ENCODE measurements around the gene FREM2. TPM values are rescaled to one million over a fixed set of nuclear protein-coding genes. Genes with fewer than 3 reads are reported as not detected.

FREM2 gene
- total RNA-seq, 1 donor from 2014 or later, result 2.8 TPM

DNA sequence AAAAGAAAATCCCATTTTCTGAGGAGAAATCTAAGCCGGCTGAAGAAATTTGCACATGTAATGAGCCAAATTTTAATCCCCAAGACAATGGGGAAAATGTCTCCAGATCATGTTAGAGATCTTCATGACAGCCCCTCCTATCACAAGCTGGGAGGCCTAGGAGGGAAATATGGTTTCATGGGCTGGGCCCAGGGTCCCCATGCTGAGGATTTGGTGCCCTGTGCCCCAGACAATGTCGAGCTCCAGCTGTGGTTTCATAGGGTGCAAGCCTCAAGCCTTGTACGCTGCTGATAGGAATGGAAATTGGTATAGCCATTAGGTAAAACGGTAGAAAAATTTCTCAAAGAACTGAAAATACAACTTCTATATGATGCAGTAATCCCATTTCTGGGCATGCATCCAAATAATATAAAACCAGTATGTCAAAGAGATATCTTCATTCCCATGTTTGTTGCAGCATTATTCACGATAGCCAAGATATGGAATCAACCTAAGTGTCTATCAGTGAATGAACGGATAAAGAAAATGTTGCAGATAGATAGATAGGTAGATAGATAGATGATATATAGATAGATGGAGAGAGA is 19.3 kb upstream of the FREM2 start:
- Histone ChIP-seq H3K79me2 (ENCODE audit: insufficient read depth, low read length) (no peaks in the 10 kb centered on the region), H3K4me3 (ENCODE audit: insufficient read depth, low read depth, low read length) (no peak overlapping the region), H2AFZ (ENCODE audit: low read depth, low read length) (no peak overlapping the region), H3K4me1 (ENCODE audit: insufficient read depth, low read length) (no peaks in the 10 kb centered on the region), H4K20me1 (ENCODE audit: insufficient read depth, low read length) (no peaks in the 10 kb centered on the region), H3K27me3 (ENCODE audit: insufficient read depth, low read length) (no peaks in the 10 kb centered on the region), H3K27ac (ENCODE audit: low read depth, low read length) (no peak overlapping the region), H3K36me3 (ENCODE audit: insufficient read depth, low read length) (no peaks in the 10 kb centered on the region), H3K4me2 (ENCODE audit: low read length) (no peak overlapping the region), H3K9me3 (ENCODE audit: insufficient read depth, low read depth, low read length) (no peaks in the 10 kb centered on the region), H3K9ac (ENCODE audit: low read length) (no peak overlapping the region)
- Mint-ChIP-seq H3K36me3 (ENCODE audit: low read depth, unreplicated experiment) (no peaks in the 10 kb centered on the region), H3K9me3 (ENCODE audit: unreplicated experiment) (no peaks in the 10 kb centered on the region), H3K27me3 (ENCODE audit: low read depth, unreplicated experiment) (no peaks in the 10 kb centered on the region), H3K4me1 (ENCODE audit: low read depth, unreplicated experiment) (peaks cover 11% of the 10 kb centered on the region), H3K4me3 (ENCODE audit: unreplicated experiment) (no peak overlapping the region), H3K27ac (ENCODE audit: unreplicated experiment) (no peak overlapping the region)
- DNase-seq (ENCODE audit: low read depth), result no peak
- no peak for FAIRE-seq
- no peak for TF ChIP-seq EZH2 (IDR thresholded peaks at IDR 0.05; ENCODE audit: insufficient read depth, low read length)
- TF ChIP-seq, protein P1, sequence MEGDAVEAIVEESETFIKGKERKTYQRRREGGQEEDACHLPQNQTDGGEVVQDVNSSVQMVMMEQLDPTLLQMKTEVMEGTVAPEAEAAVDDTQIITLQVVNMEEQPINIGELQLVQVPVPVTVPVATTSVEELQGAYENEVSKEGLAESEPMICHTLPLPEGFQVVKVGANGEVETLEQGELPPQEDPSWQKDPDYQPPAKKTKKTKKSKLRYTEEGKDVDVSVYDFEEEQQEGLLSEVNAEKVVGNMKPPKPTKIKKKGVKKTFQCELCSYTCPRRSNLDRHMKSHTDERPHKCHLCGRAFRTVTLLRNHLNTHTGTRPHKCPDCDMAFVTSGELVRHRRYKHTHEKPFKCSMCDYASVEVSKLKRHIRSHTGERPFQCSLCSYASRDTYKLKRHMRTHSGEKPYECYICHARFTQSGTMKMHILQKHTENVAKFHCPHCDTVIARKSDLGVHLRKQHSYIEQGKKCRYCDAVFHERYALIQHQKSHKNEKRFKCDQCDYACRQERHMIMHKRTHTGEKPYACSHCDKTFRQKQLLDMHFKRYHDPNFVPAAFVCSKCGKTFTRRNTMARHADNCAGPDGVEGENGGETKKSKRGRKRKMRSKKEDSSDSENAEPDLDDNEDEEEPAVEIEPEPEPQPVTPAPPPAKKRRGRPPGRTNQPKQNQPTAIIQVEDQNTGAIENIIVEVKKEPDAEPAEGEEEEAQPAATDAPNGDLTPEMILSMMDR (IDR thresholded peaks at IDR 0.05; ENCODE audit: insufficient read depth, low read depth, low read length), result no peak

DNA sequence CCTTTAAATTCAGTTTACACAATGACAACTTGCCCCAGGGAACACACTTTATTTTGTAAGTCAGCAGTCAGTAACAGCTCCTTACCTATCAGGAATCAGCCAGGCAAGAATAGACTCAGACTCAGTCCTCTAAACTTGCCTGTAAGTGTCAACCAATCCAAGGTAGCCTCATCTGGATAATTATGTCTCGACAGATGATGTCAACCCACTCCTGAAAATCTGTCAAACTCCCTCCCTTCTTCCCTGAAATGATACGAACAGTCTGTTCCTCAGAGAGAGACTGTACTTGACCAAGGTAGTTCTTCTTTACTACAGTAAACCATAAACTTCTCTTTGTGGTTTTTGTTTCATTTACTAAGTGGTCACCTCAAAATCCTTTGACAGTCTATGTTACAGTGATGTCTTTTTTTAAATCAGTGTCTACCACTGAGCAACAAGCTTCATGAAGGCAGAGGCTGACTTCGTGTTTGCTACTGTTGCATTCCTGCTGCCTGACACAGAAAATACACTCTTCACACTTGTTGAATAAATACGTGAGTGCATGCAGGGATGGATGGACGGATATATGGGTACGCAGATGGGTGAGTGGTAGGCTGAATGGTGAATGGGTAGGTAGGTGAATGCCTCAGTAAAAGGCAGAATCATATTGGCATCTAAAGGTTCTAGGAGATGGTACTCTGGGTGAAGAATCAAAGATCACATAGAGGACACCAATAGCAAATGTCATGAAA is 17.5 kb upstream of the FREM2 start:
- no peaks in the 10 kb centered on the region for H3K27me3 Mint-ChIP-seq (ENCODE audit: low read depth, unreplicated experiment)
- no peak overlapping the region for H3K4me3 Mint-ChIP-seq (ENCODE audit: unreplicated experiment)
- Histone ChIP-seq H4K20me1 (ENCODE audit: insufficient read depth, low read length) (no peaks in the 10 kb centered on the region), H2AFZ (ENCODE audit: low read depth, low read length) (no peak overlapping the region), H3K27ac (ENCODE audit: low read depth, low read length) (no peak overlapping the region), H3K9ac (ENCODE audit: low read length) (no peak overlapping the region), H3K27me3 (ENCODE audit: insufficient read depth, low read length) (no peaks in the 10 kb centered on the region), H3K9me3 (ENCODE audit: insufficient read depth, low read depth, low read length) (no peaks in the 10 kb centered on the region), H3K4me3 (ENCODE audit: insufficient read depth, low read depth, low read length) (no peak overlapping the region), H3K79me2 (ENCODE audit: insufficient read depth, low read length) (no peaks in the 10 kb centered on the region), H3K4me2 (ENCODE audit: low read length) (no peak overlapping the region), H3K4me1 (ENCODE audit: insufficient read depth, low read length) (no peaks in the 10 kb centered on the region), H3K36me3 (ENCODE audit: insufficient read depth, low read length) (no peaks in the 10 kb centered on the region)
- FAIRE-seq (no peak), DNase-seq (ENCODE audit: low read depth) (no peak)
- no peak overlapping the region for H3K27ac Mint-ChIP-seq (ENCODE audit: unreplicated experiment)
- no peaks in the 10 kb centered on the region for H3K36me3 Mint-ChIP-seq (ENCODE audit: low read depth, unreplicated experiment)
- H3K9me3 Mint-ChIP-seq (ENCODE audit: unreplicated experiment), result no peaks in the 10 kb centered on the region
- TF ChIP-seq EZH2 (IDR thresholded peaks at IDR 0.05; ENCODE audit: insufficient read depth, low read length), result no peak
- TF ChIP-seq, protein P1 (IDR thresholded peaks at IDR 0.05; ENCODE audit: insufficient read depth, low read depth, low read length), result no peak
- peaks cover 11% of the 10 kb centered on the region for H3K4me1 Mint-ChIP-seq (ENCODE audit: low read depth, unreplicated experiment)

DNA sequence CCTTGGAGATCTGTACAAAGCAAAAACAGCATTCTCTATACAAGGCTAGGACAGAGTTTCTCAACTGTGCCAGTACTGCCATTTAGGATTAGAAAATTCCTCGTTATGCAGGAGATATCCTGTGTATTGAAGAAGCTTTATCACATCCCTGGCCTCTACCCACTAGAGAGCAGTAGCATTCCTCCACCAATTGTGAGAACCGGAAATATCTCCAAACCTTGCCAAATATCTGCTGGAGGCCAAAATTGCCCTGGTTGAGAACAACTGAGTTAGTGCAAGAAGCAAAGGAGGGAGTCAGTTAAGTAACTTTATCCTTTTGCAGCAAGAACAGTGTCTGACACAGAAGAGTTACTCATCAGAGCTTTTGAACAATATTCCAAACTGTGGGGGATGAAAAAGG is 16.2 kb upstream of the FREM2 start:
- Histone ChIP-seq H3K27ac (ENCODE audit: low read depth, low read length) (no peak overlapping the region), H3K4me3 (ENCODE audit: insufficient read depth, low read depth, low read length) (no peak overlapping the region), H3K9me3 (ENCODE audit: insufficient read depth, low read depth, low read length) (no peaks in the 10 kb centered on the region), H3K79me2 (ENCODE audit: insufficient read depth, low read length) (no peaks in the 10 kb centered on the region), H2AFZ (ENCODE audit: low read depth, low read length) (no peak overlapping the region), H4K20me1 (ENCODE audit: insufficient read depth, low read length) (no peaks in the 10 kb centered on the region), H3K36me3 (ENCODE audit: insufficient read depth, low read length) (no peaks in the 10 kb centered on the region), H3K27me3 (ENCODE audit: insufficient read depth, low read length) (no peaks in the 10 kb centered on the region), H3K4me2 (ENCODE audit: low read length) (no peak overlapping the region), H3K9ac (ENCODE audit: low read length) (no peak overlapping the region), H3K4me1 (ENCODE audit: insufficient read depth, low read length) (no peaks in the 10 kb centered on the region)
- Mint-ChIP-seq H3K36me3 (ENCODE audit: low read depth, unreplicated experiment) (no peaks in the 10 kb centered on the region), H3K4me3 (ENCODE audit: unreplicated experiment) (no peak overlapping the region), H3K27me3 (ENCODE audit: low read depth, unreplicated experiment) (no peaks in the 10 kb centered on the region), H3K9me3 (ENCODE audit: unreplicated experiment) (no peaks in the 10 kb centered on the region), H3K27ac (ENCODE audit: unreplicated experiment) (no peak overlapping the region), H3K4me1 (ENCODE audit: low read depth, unreplicated experiment) (peaks cover 11% of the 10 kb centered on the region)
- peak; percentile 22 for DNase-seq (ENCODE audit: low read depth)
- no peak for FAIRE-seq
- TF ChIP-seq, protein P1 (IDR thresholded peaks at IDR 0.05; ENCODE audit: insufficient read depth, low read depth, low read length), result no peak
- no peak for TF ChIP-seq EZH2 (IDR thresholded peaks at IDR 0.05; ENCODE audit: insufficient read depth, low read length)

Data from astrocyte (in vitro differentiated cells and primary cell).